HepG2 (cell line): ENCODE measurements around the gene KIAA1191. TPM values are rescaled to one million over a fixed set of nuclear protein-coding genes. Genes with fewer than 3 reads are reported as not detected.
A peak's percentile ranks its signal among the peaks of the same experiment; 100 is the strongest.

Experiments used
- ELF1 ChIP-seq: sonication (generic); formaldehyde crosslinking; IDR thresholded peaks from 2 replicates; pipeline ENCODE4 v1.4.0; 2020; ENCODE audit warnings: missing genetic modification reagents
- ETV6 ChIP-seq: sonication (generic); formaldehyde crosslinking; conservative IDR thresholded peaks from 2 replicates; pipeline ENCODE4 v1.4.0; 2020; ENCODE audit warnings: missing genetic modification reagents
- HNRNPL ChIP-seq: fragments of 200-400 bp; formaldehyde crosslinking; IDR thresholded peaks from 2 replicates; pipeline ENCODE4 v1.6.1; 2017; ENCODE audit warnings: mild to moderate bottlenecking, low read depth, low read length
- JUNB ChIP-seq: sonication (generic); formaldehyde crosslinking; IDR thresholded peaks from 2 replicates; pipeline ENCODE4 v1.8.0; 2022; ENCODE audit warnings: missing genetic modification reagents, mild to moderate bottlenecking, borderline replicate concordance
- PCBP1 ChIP-seq: fragments of 200-400 bp; formaldehyde crosslinking; IDR thresholded peaks from 2 replicates; pipeline ENCODE4 v1.6.1; 2017; ENCODE audit warnings: mild to moderate bottlenecking, low read depth, low read length, borderline replicate concordance
- POLR2AphosphoS2 ChIP-seq: IDR thresholded peaks from 2 replicates; pipeline ENCODE4 v1.6.1; 2011; ENCODE audit warnings: low read depth, low read length, improper control_type of control experiment
- RBFOX2 ChIP-seq: fragments of 200-400 bp; formaldehyde crosslinking; IDR thresholded peaks from 2 replicates; pipeline ENCODE4 v1.6.1; 2017; ENCODE audit warnings: low read depth, mild to moderate bottlenecking, low read length
- SAFB2 ChIP-seq: sonication (generic); formaldehyde crosslinking; IDR thresholded peaks from 2 replicates; pipeline ENCODE4 v1.5.1; 2020; ENCODE audit warnings: missing genetic modification reagents, low read depth, mild to moderate bottlenecking, borderline replicate concordance
- SMAD9 ChIP-seq: sonication (generic); formaldehyde crosslinking; IDR thresholded peaks from 2 replicates; pipeline ENCODE4 v1.5.1; 2020; ENCODE audit warnings: mild to moderate bottlenecking, missing genetic modification reagents
- SRSF9 ChIP-seq: fragments of 200-400 bp; formaldehyde crosslinking; IDR thresholded peaks from 2 replicates; pipeline ENCODE4 v1.6.1; 2018; ENCODE audit warnings: borderline replicate concordance, mild to moderate bottlenecking, low read depth, low read length; ENCODE audit not compliant: insufficient read depth, poor library complexity, severe bottlenecking
- TOPORS ChIP-seq: sonication (generic); formaldehyde crosslinking; IDR thresholded peaks from 2 replicates; pipeline ENCODE4 v1.8.0; 2023; ENCODE audit warnings: mild to moderate bottlenecking, missing genetic modification reagents
- XBP1 ChIP-seq: sonication (generic); formaldehyde crosslinking; IDR thresholded peaks from 2 replicates; pipeline ENCODE4 v1.5.0; 2020; ENCODE audit warnings: missing genetic modification reagents
- ZC3H13 ChIP-seq: sonication (generic); formaldehyde crosslinking; IDR thresholded peaks from 2 replicates; pipeline ENCODE4 v1.8.1; 2023; ENCODE audit warnings: mild to moderate bottlenecking, missing genetic modification reagents, moderate library complexity
- ZNF749 ChIP-seq: sonication (generic); formaldehyde crosslinking; IDR thresholded peaks from 2 replicates; pipeline ENCODE4 v1.8.0; 2022; ENCODE audit warnings: mild to moderate bottlenecking, missing genetic modification reagents, moderate library complexity, borderline replicate concordance
- polyA plus RNA-seq, 8 experiments: library from polyadenylated mRNA; depleted of rRNA in 3 of 8; stranded (reverse) in 7 of 8; unstranded in 1 of 8; fragments of >200 nt; fragmentation: Illumina TruSeq in 4 of 8; extraction: Trizol in 4 of 8; gene quantifications; 2 replicates each; pipeline versions ENCODE4 v1.2.1 to v1.2.3, GENCODE V29; 2011 to 2016; ENCODE audit warnings: low read depth in 4 of 8, missing spikeins in 1 of 8, mixed read lengths in 1 of 8; ENCODE audit not compliant: insufficient read depth in 1 of 8
- total RNA-seq, 5 experiments: library from RNA; depleted of rRNA; stranded (reverse); fragments of >200 nt; fragmentation: Illumina TruSeq; extraction: Trizol; gene quantifications; 2 replicates each; pipeline ENCODE4 v1.2.3, GENCODE V29; 2016; ENCODE audit warnings: low read depth in 1 of 5
- TF ChIP-seq, protein P1 (sequence below): IDR thresholded peaks from 2 replicates; pipeline ENCODE4 v1.4.0; 2020; ENCODE audit warnings: mild to moderate bottlenecking, missing genetic modification reagents
- TF ChIP-seq, protein P2 (sequence below): sonication (generic); formaldehyde crosslinking; IDR thresholded peaks from 2 replicates; pipeline ENCODE4 v1.4.0; 2020; ENCODE audit warnings: missing genetic modification reagents
- TF ChIP-seq, protein P3 (sequence below): sonication (generic); formaldehyde crosslinking; IDR thresholded peaks from 2 replicates; pipeline ENCODE4; 2020; ENCODE audit warnings: missing genetic modification reagents, mild to moderate bottlenecking, borderline replicate concordance
- TF ChIP-seq, protein P4 (sequence below): sonication (generic); formaldehyde crosslinking; IDR thresholded peaks from 2 replicates; pipeline ENCODE4 v1.5.0; 2020; ENCODE audit warnings: missing genetic modification reagents

The KIAA1191 gene
- total and polyA plus RNA-seq, 2 of the 13 experiments (the other 11 are each of a cell fraction or from before 2014, with no cell fraction given): 63.6 to 103 TPM

DNA sequence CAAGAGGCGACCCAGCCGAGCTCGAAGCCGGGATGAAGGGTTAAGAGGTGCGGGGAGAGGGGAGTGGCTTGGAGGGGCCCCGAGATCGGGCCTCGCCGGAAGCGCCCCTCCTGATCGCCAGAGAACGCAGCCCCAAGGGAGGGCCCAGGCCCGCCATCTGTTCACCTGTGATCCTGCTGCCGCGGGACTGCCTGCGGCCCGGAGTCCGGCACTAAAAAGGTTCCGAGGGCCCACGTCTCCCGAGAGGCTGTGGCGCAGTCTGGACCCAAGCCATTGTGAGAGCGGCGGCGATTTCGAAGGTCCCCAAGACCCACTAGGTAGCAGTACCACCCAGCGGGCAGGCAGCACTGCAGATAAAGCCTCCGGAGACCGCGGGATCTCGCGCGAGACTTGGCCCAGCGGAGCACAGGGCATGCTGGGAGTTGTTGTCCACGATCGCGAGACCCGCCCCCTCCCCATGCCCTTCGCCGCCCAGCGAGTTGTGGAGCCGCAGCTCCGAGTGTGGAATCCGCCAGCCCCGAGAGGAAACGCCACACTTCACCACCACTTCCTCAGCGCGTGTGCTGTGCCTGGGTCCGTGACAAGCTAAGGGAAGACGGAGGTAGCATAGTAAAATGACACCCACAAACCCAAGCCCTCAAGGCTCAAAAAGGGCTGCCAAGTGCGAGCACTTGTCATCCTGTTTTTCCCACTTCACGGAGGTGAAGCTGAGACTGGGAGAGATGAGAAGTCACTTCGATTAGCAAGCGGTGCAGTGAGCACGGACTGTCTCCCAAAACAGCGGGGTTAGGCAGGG, at the start of gene KIAA1191 (continued):
- TF ChIP-seq, protein P1, sequence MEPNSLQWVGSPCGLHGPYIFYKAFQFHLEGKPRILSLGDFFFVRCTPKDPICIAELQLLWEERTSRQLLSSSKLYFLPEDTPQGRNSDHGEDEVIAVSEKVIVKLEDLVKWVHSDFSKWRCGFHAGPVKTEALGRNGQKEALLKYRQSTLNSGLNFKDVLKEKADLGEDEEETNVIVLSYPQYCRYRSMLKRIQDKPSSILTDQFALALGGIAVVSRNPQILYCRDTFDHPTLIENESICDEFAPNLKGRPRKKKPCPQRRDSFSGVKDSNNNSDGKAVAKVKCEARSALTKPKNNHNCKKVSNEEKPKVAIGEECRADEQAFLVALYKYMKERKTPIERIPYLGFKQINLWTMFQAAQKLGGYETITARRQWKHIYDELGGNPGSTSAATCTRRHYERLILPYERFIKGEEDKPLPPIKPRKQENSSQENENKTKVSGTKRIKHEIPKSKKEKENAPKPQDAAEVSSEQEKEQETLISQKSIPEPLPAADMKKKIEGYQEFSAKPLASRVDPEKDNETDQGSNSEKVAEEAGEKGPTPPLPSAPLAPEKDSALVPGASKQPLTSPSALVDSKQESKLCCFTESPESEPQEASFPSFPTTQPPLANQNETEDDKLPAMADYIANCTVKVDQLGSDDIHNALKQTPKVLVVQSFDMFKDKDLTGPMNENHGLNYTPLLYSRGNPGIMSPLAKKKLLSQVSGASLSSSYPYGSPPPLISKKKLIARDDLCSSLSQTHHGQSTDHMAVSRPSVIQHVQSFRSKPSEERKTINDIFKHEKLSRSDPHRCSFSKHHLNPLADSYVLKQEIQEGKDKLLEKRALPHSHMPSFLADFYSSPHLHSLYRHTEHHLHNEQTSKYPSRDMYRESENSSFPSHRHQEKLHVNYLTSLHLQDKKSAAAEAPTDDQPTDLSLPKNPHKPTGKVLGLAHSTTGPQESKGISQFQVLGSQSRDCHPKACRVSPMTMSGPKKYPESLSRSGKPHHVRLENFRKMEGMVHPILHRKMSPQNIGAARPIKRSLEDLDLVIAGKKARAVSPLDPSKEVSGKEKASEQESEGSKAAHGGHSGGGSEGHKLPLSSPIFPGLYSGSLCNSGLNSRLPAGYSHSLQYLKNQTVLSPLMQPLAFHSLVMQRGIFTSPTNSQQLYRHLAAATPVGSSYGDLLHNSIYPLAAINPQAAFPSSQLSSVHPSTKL (CRISPR knock-in tag): peak; percentile 58
- peak; percentile 70 for TF ChIP-seq ELF1 (CRISPR knock-in tag)
- TF ChIP-seq HNRNPL: no peak
- TF ChIP-seq ZNF749 (CRISPR knock-in tag): peak; percentile 69
- TF ChIP-seq, protein P2, sequence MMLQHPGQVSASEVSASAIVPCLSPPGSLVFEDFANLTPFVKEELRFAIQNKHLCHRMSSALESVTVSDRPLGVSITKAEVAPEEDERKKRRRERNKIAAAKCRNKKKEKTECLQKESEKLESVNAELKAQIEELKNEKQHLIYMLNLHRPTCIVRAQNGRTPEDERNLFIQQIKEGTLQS: peak; percentile 50; the same call in 1 of the 2 replicates
- TF ChIP-seq JUNB (CRISPR knock-in tag): no peak
- peak; percentile 92 for TF ChIP-seq RBFOX2
- TF ChIP-seq POLR2AphosphoS2: peak; percentile 68; the same call in 1 of the 2 replicates
- TF ChIP-seq XBP1 (CRISPR knock-in tag): no peak
- TF ChIP-seq, protein P3, sequence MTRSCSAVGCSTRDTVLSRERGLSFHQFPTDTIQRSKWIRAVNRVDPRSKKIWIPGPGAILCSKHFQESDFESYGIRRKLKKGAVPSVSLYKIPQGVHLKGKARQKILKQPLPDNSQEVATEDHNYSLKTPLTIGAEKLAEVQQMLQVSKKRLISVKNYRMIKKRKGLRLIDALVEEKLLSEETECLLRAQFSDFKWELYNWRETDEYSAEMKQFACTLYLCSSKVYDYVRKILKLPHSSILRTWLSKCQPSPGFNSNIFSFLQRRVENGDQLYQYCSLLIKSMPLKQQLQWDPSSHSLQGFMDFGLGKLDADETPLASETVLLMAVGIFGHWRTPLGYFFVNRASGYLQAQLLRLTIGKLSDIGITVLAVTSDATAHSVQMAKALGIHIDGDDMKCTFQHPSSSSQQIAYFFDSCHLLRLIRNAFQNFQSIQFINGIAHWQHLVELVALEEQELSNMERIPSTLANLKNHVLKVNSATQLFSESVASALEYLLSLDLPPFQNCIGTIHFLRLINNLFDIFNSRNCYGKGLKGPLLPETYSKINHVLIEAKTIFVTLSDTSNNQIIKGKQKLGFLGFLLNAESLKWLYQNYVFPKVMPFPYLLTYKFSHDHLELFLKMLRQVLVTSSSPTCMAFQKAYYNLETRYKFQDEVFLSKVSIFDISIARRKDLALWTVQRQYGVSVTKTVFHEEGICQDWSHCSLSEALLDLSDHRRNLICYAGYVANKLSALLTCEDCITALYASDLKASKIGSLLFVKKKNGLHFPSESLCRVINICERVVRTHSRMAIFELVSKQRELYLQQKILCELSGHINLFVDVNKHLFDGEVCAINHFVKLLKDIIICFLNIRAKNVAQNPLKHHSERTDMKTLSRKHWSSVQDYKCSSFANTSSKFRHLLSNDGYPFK (CRISPR knock-in tag): peak; percentile 92; the same call in 1 of the 2 replicates
- TF ChIP-seq SAFB2: no peak; the same call in 1 of the 2 replicates
- no peak for TF ChIP-seq SRSF9
- no peak for TF ChIP-seq SMAD9
- peak; percentile 69; the same call in 1 of the 2 replicates for TF ChIP-seq PCBP1
- no peak for TF ChIP-seq ZC3H13 (CRISPR knock-in tag)
- TF ChIP-seq, protein P4, sequence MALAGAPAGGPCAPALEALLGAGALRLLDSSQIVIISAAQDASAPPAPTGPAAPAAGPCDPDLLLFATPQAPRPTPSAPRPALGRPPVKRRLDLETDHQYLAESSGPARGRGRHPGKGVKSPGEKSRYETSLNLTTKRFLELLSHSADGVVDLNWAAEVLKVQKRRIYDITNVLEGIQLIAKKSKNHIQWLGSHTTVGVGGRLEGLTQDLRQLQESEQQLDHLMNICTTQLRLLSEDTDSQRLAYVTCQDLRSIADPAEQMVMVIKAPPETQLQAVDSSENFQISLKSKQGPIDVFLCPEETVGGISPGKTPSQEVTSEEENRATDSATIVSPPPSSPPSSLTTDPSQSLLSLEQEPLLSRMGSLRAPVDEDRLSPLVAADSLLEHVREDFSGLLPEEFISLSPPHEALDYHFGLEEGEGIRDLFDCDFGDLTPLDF (CRISPR knock-in tag): peak; percentile 63; the same call in 1 of the 2 replicates
- TF ChIP-seq TOPORS: no peak
- TF ChIP-seq ETV6 (CRISPR knock-in tag): no peak; the same call in 1 of the 2 replicates
